H1 (cell line): Measurements from ENCODE around the gene TPRG1L.
A peak's percentile ranks its signal among the peaks of the same experiment; 100 is the strongest.

Source experiments
- EP300 ChIP-seq, 2 experiments: IDR thresholded peaks; 1 replicate in 1 of 2; 2 replicates in 1 of 2; pipeline ENCODE4 v1.6.1; 2011 to 2012; ENCODE audit warnings: low read depth in 2 of 2, low read length in 2 of 2, mild to moderate bottlenecking in 2 of 2, borderline replicate concordance in 1 of 2, inconsistent platforms in 1 of 2, moderate library complexity in 1 of 2
- POLR2A ChIP-seq, 2 experiments: IDR thresholded peaks; 1 replicate in 1 of 2; 2 replicates in 1 of 2; pipeline ENCODE4 v1.6.1; 2011; ENCODE audit warnings: low read depth in 2 of 2, low read length in 2 of 2, mild to moderate bottlenecking in 2 of 2; ENCODE audit errors: control extremely low read depth in 1 of 2
- SIN3A ChIP-seq, 2 experiments: IDR thresholded peaks in 1 of 2; conservative IDR thresholded peaks in 1 of 2; 2 replicates each; pipeline ENCODE4 v1.6.1; 2011 to 2012; ENCODE audit warnings: low read length in 2 of 2, improper control_type of control experiment in 1 of 2, low read depth in 1 of 2, mild to moderate bottlenecking in 1 of 2

DNA sequence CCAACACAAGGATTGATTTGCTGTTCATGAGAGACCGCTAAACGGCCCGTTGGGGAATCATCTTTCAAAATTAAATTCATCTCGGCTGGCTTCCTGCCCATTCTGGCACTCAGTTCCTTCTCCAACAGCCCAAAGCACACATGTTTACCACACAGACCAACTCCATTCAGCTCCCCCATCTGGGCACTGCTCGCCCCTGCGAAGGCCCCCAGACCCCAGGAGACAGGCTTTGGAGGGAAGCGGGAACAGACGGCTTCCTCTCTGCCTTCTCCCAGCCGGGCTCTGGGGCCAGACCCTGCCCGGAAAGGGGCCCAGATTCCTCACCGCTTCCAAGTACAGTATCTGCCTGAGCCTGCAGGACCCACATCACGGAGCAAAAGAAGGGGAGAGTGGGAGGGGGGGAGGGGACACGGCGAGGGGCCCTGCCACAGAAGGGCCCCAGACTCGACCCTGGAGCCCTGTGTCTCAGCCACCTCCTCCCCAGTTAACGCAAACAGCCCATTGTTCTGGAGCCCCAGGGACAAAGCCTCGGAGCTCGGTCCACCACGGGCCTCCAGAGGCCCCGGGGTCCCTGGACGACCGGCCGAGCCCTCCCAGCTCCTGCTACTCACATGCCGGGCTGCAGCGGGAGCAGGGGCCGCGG lies 14.2 kb upstream of the TPRG1L start:
- TF ChIP-seq SIN3A (conservative IDR thresholded peaks at IDR 0.05 in 1 of 2, IDR thresholded peaks at IDR 0.05 in 1 of 2; ENCODE audit: low read depth in 1 of 2, low read length in 2 of 2) = 0 out of 4 replicates have a peak, but pooled peaks of 1 of the 2 experiments have one; percentile 39
- no peak for TF ChIP-seq POLR2A (IDR thresholded peaks at IDR 0.05; ENCODE audit: control extremely low read depth in 1 of 2, low read depth in 2 of 2, low read length in 2 of 2)
- no peak for TF ChIP-seq EP300 (IDR thresholded peaks at IDR 0.05; ENCODE audit: borderline replicate concordance in 1 of 2, low read depth in 2 of 2, low read length in 2 of 2)
